Measurements from ENCODE around the gene DNMT3A.
A peak's percentile ranks its signal among the peaks of the same experiment; 100 is the strongest.

DNMT3A gene

DNA sequence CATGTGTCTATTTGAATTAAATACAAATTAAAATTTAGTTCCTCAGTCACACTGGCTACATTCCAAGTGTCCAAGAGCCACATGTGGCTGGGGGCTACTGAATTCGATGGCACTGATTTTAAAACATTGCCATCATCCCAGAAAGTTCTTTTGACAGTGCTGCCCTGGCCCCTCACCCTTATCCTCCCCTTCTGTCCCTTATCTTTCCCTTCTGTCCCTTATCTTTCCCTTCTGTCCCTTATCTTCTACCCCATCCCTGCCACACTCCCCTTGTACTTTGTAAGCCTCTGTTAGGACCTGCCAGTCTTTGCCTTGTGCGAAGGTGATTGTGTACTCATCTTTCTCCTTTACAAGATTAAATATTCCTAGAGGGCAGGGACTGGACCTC lies 85.2 kb downstream of the DNMT3A start:
- DNase-seq (ENCODE audit: low spot score): no peak

DNA sequence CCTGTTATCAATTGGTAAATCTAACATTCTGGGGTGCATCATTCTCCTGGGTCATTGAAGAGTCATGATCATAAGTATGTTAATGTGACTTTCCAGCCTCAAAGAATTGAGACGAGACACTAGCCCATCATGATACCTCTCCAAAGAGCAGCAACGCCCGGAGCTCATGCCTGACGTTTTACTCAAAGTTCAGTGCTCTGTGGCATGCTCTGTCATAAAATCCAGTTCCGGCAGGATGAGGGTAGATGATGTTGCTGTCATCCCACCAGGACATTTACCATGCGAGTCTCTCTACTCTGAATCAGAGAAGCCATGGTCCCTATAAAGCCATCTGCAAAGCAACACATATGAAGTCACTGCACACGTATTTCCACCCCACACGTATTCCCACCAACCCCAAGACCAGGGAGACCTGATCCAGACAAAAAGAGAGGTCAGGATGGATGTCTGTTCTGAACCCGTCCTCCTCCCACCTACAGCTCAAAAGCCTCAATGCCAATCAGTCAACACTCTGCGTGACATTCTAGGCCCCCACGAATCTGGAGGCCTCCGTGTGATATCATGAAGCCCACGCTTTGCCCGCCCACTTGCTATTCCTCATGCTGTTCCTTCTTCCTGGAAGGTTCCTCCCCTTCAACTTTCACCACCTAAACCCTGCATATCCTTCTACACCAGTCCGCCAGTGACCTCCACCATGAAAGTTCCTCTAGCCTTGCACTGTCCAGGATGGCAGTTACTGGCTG lies 85.8 kb downstream of the DNMT3A start:
- no peak for DNase-seq (ENCODE audit: low spot score)

DNA sequence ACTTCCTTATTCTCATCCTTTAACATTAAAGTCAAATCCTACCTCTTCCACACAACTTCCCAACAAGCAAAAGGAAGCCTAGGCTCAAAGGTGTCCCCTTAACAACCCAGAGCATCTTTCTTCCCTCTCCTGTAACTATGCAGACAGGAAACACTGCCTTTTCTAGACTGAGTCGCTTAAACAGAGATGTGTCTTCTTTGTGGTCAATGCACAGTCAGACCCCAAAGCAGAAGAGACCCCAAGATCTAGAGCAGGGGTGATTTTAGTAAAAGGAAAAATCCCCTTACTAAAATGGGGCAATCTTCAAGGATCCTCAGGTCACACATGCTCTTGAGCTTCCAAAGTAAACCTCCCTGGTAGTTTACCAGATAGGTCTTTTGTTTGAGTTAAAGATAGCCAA lies 86.8 kb downstream of the DNMT3A start:
- DNase-seq (ENCODE audit: low spot score): no peak

DNA sequence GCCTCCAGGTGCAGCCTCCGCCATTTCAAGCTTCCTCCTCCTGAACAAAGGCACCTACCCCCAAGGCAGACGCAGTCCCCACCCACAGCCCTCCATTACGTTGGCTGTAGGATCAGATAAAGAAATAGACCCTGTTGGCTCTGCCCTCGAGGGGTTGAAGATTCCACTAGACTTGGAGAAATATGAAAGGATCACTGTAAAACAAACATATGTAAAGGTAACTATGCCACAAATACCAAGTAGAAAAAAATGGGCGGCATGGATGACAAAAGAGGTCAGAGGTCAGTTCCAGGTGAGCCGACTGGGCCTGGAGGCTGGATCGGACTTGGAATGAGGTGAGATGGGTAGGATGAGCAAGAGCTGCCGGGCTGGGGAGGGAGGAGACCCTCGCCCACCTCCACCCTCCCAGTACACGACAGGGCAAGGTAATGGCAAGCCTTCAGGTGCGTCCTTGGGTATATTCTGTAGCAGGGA lies 88.5 kb downstream of the DNMT3A start:
- no peak for DNase-seq (ENCODE audit: low spot score)

DNA sequence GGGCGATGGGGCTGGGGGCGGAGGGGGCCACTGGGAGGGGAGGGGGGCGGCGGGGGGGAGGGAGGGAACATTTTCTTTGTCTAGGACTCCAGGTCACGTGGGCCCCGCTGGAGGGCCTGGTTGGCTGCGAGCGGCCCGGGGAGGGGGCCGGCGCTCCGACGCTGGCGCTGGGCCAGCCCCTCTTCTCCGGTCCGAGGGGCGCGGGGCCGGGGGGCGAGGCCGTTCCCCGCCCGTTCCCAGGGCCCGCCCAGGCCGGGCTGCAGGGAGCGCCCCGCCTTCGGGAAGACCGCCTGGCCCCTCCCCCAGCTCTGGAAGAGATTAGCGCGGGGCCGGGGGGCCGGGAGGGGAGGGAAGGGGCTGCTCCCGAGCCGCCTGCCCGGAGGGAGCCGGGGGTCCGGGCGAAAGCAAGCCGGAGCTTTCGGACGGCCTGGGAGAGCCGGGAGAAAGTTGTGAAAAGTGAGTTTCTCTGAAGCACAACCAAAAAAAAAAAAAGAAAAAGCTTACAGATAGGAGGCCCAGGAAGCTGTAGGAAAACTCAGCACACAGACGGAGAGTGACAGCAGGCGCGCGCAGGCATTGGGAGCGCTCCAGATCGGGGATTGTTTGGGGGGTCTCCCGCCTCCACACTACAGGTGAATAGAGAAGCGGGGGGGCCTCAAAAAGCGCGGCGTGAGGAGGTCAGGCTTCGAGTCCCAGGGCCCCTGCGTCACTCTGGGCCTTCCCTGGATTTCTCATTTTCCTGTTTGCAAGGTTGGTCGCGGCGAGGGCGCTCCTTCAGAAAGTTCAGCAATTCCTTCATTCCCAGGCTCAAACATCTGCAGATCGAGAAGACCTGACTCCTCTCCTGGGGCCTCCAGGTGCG lies 89.2 kb downstream of the DNMT3A start:
- DNase-seq (ENCODE audit: low spot score): peak; percentile 98

DNA sequence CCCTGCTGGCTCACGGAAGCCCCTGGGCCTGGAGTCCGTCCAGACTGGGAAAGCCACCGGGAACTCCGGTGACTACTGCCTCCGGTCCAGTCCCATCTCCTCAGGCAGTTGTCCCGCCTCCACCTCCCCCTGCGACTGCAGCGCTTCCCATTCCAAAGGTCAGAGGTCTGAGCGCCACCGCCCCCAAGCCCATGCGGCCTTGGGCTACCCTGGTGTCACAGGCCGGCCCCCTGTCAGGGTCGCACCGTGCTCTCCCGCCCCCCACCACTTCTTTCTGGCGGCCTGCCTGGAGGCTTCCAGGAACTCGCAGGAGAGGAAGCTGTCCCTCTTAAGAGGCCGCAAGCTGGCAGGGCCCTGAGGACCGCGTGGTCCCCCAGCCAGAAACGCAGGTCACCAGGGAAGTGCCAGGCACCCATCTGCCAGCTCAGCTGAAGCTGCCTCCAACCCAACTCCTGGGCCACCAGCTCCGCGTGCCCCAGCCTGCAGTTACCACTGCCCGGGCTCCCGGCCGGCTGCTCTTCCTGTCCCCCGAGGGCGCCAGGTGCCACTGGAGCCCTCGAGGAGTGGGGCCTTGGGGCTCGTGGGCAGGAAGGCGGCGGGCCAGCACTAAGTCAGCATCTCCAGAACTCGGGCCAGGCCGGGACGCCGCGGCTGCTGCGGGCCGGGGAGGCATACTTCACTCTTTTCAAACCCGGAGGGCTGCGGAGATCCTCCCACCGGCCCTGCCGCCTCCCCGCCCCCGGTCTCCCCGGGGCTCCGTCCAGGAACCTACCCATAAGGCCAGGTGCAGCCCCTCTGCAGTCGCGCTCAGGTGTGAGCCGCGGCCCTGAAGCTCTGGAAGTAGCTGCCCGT lies 90.1 kb downstream of the DNMT3A start:
- DNase-seq (ENCODE audit: low spot score): no peak

DNA sequence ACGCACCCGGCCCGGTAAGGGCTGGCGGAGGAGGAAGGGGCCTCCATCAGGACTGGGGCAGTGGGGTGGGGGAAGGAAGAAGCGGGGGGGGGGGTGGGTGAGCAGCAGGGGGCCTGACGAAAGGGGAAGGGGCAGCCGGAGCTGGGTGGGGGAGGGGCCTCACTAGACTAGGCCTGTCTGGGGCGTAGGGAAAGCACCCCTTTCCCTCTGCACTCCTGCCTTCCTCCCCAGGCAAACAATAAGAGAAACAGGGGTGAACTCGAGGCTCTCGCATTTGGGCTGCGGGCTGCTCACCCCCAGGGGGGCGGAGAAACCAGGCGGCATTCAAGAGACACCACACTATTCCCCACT lies 90.7 kb downstream of the DNMT3A start:
- peak; percentile 52 for DNase-seq (ENCODE audit: low spot score)

DNA sequence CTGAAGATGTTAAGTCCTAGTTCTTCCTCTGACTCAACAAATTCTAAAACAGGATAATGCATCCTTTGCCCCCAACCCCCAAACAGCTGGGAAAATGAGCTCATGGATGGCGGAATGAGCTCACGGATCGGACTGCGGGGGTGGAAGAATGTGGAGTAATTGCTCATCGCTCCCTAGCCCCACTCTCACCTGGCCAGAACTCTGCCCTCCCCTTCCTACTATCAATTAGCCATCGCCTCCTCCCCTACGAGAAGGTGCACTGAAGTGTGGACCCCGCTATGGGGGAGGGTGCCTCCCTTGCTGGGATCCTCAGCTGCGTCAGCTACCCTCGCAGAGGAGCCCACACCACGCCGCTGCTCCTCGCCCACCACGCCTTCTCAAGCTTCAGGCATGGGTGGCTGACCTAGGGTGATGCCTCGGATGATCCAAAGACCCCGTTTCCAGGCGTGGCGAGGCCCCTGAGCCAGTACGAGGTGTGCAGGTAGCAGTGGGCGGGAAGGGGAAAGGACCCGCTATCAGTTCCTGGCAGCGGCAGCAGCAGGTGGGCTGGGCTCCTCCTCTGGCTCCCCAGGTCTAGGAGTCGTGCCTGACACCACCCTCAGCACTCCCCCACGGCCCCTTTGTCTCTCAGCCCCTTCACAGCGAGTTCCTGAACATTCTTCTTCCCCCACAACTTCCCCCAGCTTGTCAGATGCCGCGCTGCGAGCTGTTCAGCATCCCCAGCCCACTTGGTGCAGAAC lies 91.2 kb downstream of the DNMT3A start:
- no peak for DNase-seq (ENCODE audit: low spot score)

DNA sequence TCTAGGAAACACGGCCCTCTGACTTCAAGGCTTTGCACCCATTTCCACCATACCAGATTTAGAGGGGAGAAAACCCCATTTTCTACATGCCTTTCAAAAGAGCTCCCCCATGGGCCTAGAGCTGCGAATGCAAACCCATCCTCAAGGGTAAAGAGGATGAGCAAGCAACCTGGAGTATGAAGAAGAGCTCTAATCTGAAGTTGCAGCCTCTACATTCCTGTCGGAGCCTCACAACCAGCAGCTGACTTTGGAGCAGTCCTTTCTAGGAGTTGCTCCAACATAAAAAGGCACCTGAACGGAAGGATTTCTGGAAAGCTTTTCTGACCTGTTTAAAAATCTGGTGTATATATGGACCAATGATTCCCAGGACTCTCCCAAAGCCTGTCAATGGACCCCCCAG lies 91.9 kb downstream of the DNMT3A start:
- DNase-seq (ENCODE audit: low spot score): no peak

DNA sequence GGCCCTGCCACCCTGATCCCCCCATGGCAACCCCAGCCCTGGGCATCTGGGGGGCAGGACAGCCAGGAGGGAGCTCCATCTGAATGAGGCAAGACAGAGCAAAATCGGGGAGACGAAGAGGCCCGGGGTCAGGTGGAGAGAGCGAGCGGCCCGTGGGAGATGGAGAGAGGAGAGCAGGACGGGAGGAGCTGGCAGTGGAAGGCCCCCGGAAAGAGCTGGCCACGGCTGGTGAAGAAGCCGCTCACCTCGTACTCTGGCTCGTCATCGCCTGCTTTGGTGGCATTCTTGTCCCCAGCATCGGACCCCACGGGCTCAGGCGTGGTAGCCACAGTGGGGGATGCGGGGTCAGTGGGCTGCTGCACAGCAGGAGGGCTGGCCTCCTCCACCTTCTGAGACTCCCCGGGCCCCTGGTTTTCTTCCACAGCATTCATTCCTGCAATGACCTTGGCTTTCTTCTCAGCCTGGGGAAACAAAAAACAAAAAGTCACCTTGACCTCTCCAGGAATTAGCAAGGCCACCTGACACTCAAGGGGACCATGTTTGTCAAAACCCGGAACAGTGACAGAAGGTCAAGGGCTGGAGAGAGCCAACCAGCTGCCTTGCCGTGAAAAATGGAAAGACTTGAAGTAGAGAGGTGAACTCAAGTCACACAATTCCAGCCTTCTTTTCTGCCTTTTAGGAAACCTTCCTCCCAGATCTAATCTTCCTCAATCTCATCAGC lies 93.8 kb downstream of the DNMT3A start:
- DNase-seq (ENCODE audit: low spot score): no peak

DNA sequence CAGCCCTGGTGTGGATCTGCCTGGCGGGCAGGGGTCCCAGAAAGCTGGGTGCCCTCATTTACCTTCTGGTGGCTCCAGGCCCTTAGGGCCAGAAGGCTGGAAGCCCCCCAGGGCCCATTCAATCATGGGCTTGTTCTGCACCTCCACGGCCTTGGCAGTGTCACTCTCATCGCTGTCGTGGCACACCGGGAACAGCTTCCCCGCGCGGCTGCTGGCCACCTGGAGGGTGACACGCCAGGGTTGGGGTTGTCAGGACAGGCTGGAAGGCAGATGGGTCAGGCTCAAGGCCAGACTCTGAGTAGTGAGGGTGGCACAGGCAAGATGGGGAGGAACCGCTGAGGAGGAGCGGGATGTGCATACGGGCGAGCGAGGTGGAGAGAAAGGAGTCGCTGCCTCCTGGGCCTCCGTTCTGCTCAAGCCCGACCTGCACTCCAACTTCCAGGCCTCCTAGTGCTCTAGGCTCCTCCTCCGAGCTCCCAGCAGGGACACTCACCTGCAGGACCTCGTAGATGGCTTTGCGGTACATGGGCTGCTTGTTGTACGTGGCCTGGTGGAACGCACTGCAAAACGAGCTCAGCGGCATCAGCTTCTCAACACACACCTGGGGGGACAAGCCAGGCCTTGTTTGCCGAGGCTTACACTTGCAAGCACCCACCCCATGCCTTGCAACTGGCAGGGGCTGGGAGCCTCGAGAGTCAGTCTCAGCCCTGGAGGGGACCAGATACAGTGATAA lies 95.0 kb downstream of the DNMT3A start:
- no peak for DNase-seq (ENCODE audit: low spot score)

DNA sequence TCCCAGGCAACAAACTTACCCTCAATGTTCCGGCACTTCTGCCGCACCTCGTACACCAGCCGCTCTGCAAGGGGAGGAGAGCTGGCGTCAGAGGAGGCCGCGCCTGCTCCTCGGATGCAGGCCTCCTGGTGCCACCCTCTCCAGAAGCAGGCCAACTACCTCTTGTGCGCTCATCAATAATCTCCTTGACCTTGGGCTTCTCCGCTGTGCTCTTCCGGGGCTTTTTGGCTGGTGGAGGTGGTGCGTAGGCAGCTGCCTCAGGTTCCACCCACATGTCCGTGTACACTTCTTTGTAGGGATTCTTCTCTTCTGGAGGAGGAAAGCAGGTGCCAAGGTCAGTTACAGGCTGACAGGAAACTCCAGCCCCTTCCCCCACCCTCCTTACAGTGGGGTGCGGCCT lies 95.7 kb downstream of the DNMT3A start:
- no peak for DNase-seq (ENCODE audit: low spot score)

DNA sequence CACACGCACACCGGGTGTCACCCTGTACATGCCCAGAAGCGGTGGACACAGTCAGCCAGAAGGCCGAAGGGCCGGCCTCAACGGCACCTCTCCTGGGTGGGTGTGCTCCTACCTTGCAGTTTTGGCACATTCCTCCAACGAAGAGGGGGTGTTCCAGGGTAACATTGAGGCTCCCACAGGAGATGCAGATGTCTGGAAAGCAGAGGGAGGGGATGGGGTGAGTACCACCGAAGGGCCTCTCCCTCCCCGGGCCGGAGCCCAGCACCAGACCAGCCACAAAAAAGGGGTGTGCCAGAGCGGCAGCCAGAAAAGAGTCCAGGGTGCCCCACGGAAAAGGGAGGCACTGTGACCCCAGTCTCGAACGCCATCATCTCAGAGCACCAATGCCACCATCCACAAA lies 96.6 kb downstream of the DNMT3A start:
- DNase-seq (ENCODE audit: low spot score): no peak

DNA sequence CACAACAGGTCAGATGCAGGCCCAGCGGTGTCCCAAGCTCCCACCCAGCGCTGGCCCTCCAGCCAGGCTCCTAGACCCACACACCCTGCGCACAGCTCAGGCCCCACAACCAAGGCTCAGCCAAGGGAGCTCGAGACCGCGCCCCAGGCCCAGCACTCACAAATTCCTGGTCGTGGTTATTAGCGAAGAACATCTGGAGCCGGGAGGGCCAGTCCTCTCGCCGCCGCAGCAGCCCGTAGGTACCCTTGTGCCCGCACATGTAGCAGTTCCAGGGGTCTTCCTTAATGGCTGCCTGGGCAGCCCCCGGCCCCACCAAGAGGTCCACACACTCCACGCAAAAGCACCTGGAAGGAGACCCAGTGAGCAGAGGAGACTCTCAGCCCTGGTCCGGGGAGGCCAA lies 97.7 kb downstream of the DNMT3A start:
- no peak for DNase-seq (ENCODE audit: low spot score)

DNA sequence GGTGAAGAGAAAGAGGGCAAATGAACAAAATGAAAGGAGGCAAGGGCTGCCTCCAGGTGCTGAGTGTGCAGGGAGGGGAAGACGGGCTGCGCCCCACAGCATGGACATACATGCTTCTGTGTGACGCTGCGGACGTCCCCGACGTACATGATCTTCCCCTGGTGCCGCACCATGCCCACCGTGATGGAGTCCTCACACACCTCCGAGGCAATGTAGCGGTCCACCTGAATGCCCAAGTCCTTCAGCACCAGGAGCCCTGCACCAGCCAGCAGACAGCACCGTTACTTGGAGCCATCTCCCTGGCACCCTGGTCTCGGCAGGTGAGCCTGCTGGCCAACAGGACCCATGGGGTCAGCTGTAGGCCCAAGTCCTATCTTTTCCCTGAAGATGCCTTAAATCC lies 100.3 kb downstream of the DNMT3A start:
- DNase-seq (ENCODE audit: low spot score): no peak

DNA sequence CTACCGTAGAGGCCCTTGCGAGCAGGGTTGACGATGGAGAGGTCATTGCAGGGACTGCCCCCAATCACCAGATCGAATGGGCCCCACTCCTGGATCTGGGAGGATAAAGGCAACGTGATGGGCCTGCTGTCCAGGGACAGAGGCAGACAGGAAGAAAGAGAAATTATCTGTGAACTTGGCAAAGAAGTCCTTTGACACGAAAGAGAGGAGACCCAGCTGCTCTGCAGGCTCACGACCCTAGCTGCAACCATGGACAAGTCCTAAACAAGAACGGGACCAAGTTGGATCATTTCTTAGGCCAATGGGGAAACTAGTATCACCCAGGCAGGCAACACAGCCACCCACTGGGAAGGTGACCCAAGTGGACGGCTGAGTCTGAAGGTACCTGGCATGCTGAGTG lies 101.1 kb downstream of the DNMT3A start:
- no peak for DNase-seq (ENCODE audit: low spot score)

DNA sequence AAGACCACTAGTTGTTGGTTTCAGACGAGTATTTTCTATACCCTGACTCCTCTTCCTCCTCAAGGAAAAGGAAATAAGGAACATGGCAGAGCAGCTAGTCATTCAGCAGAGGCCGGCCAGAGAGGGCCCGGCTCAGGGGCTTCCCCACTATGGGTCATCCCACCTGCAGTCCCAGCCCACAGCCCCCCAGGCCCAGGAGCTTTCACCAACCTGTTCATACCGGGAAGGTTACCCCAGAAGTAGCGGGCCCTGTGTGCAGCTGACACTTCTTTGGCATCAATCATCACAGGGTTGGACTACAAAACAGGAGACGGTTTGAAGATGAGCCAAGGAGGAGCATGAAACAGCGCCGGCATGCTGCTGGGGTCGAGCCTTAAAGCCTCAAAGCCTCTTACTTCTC lies 102.8 kb downstream of the DNMT3A start:
- no peak for DNase-seq (ENCODE audit: low spot score)

DNA sequence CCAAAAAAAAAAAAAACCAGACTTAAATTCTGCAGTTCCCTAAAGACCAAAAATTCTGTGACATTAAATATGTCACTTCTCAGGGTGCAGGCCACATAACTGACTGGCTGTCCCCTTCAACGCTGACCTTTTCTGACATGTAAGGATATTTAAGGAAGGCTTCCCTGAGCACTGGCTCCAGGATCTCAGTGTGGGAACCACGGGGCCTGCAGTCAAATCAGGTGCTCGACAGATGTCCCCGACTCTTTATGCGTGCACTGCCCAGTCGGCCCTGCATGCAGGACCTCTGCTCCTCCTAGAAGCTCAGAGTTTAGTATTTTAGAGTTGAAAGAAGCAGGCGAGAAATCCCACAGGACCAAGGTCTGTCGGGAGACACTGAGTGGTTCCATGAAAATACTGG lies 104.0 kb downstream of the DNMT3A start:
- DNase-seq (ENCODE audit: low spot score): no peak

DNA sequence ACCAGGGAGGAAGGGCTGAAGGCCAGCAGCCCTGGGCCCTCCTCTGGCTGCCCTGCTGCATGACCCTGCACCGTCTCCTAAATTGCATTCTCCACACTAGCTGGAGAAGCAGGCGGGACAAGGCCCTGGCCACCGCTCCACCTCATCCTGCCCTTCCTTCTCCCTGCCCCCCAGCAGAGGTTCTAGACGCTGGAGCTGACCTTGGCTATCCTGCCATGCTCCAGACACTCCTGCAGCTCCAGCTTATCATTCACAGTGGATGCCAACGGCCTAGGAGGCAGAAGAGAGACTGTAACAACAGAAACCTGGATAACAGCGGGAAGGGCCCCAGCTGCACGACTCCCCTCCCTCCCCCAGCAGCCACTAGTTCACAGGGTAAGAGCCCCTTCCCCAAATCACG lies 105.0 kb downstream of the DNMT3A start:
- DNase-seq (ENCODE audit: low spot score): no peak

DNA sequence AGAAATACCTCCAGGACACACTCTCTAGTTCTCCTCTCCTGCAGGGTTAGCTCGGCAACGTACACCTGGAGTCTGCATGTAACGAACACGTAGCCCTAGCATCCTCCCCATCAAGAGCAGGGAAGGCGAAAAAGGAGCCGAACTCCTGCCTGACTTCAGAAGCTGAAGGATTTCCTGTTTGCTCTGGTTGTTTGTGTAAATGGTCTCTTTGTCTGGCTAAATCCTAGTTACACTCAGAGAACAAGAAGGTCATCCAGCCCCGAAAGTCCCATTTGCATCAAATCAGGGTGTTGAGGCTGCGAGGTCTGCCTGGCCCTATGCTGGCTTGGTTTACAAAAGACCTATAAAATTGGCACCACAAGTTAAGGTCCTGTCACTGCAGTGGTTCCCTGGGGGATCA lies 107.0 kb downstream of the DNMT3A start:
- DNase-seq (ENCODE audit: low spot score): no peak
